IMR-90 (cell line): ENCODE results near the gene LYRM4. TPM values are rescaled to one million over a fixed set of nuclear protein-coding genes. Genes with fewer than 3 reads are reported as not detected.

ENCODE experiments used
- ATAC-seq: fragments of 200-7000 bp; cut with Tn5 transposase; 2 replicates; pipeline ENCODE4 v1.9.1; 2020; ENCODE audit warnings: low read depth, mild to moderate bottlenecking, moderate library complexity
- BruUV-seq: library from RNA; stranded (reverse); fragments of 400-500 nt; replicated peaks from 2 replicates; lab custom pipeline; 2021; lab: Mats Ljungman, UMichigan
- CTCF ChIA-PET: fragments of 300-600 bp; formaldehyde crosslinking; extraction: SDS; loops from one replicate; lab custom pipeline; 2021; ENCODE audit warnings: antibody characterized with exemption; lab: Yijun Ruan, JAX
- POLR2A ChIA-PET: fragments of 300-600 bp; sonication (Branson Sonifier 250); formaldehyde crosslinking; loops from one replicate; lab custom pipeline; 2022; ENCODE audit warnings: antibody characterized with exemption; ENCODE audit not compliant: unreplicated experiment; lab: Charles Lee
- DNase-seq: peaks from one replicate; pipeline ENCODE4 v3.0.0; 2013
- H2AFZ ChIP-seq: replicated peaks from 2 replicates; pipeline ENCODE3; 2013; ENCODE audit warnings: low read length, mild to moderate bottlenecking; ENCODE audit not compliant: poor library complexity
- H2AK5ac ChIP-seq: 2 replicates; pipeline ENCODE4 v1.6.1; 2013; ENCODE audit warnings: low read depth, low read length, inconsistent platforms
- H2AK9ac ChIP-seq: replicated peaks from 2 replicates; pipeline ENCODE3; 2013; ENCODE audit warnings: mild to moderate bottlenecking, low read depth, low read length, moderate library complexity; ENCODE audit not compliant: poor library complexity
- H2BK120ac ChIP-seq: 2 replicates; pipeline ENCODE4 v1.6.1; 2013; ENCODE audit warnings: low read depth, low read length, inconsistent platforms
- H2BK15ac ChIP-seq: 3 replicates; pipeline ENCODE4 v1.6.1; 2013; ENCODE audit warnings: low read depth, low read length, inconsistent platforms
- H2BK20ac ChIP-seq: 2 replicates; pipeline ENCODE4 v1.6.1; 2013; ENCODE audit warnings: low read depth, mild to moderate bottlenecking, inconsistent platforms, low read length, moderate library complexity
- H2BK5ac ChIP-seq: 2 replicates; pipeline ENCODE4 v1.6.1; 2013; ENCODE audit warnings: mild to moderate bottlenecking, low read depth, low read length, inconsistent platforms; ENCODE audit not compliant: poor library complexity, severe bottlenecking
- H3K14ac ChIP-seq: replicated peaks from 2 replicates; pipeline ENCODE4 v1.6.1; 2013; ENCODE audit warnings: low read depth, low read length, inconsistent platforms
- H3K18ac ChIP-seq: 2 replicates; pipeline ENCODE4 v1.6.1; 2013; ENCODE audit warnings: low read depth, low read length, control low read depth
- H3K23ac ChIP-seq: 2 replicates; pipeline ENCODE4 v1.6.1; 2013; ENCODE audit warnings: low read depth, low read length, inconsistent platforms
- H3K27ac ChIP-seq: 2 replicates; pipeline ENCODE4 v1.5.1; 2013; ENCODE audit warnings: mild to moderate bottlenecking, control low read depth, low read length; ENCODE audit not compliant: insufficient read depth
- H3K27me3 ChIP-seq: 2 replicates; pipeline ENCODE4 v1.6.1; 2013; ENCODE audit warnings: low read length; ENCODE audit not compliant: control insufficient read depth, insufficient read depth
- H3K36me3 ChIP-seq: 2 replicates; pipeline ENCODE4 v1.6.1; 2013; ENCODE audit warnings: low read length, mixed read lengths; ENCODE audit not compliant: control insufficient read depth, insufficient read depth
- H3K4ac ChIP-seq: 2 replicates; pipeline ENCODE4 v1.6.1; 2013; ENCODE audit warnings: low read depth, low read length, inconsistent platforms
- H3K4me1 ChIP-seq: 2 replicates; pipeline ENCODE4 v1.6.1; 2013; ENCODE audit warnings: low read length, mixed read lengths; ENCODE audit not compliant: control insufficient read depth, insufficient read depth
- H3K4me2 ChIP-seq: 2 replicates; pipeline ENCODE4 v1.6.1; 2013; ENCODE audit warnings: low read depth, mild to moderate bottlenecking, control low read depth, low read length, moderate library complexity
- H3K4me3 ChIP-seq: 2 replicates; pipeline ENCODE4 v1.5.1; 2013; ENCODE audit warnings: low read depth, mild to moderate bottlenecking, control low read depth, low read length, moderate library complexity; ENCODE audit not compliant: insufficient read depth
- H3K56ac ChIP-seq: 2 replicates; pipeline ENCODE4 v1.6.1; 2013; ENCODE audit warnings: low read length, inconsistent platforms; ENCODE audit not compliant: insufficient read depth; ENCODE audit errors: extremely low read depth
- H3K79me1 ChIP-seq, 2 experiments: 2 replicates each; pipeline ENCODE4 v1.6.1; 2013; ENCODE audit warnings: low read length in 2 of 2, inconsistent platforms in 1 of 2, low read depth in 1 of 2
- H3K9ac ChIP-seq: 2 replicates; pipeline ENCODE4 v1.6.1; 2013; ENCODE audit warnings: low read depth, low read length, control low read depth
- H3K9me1 ChIP-seq: 2 replicates; pipeline ENCODE4 v1.6.1; 2013; ENCODE audit warnings: low read length, inconsistent platforms; ENCODE audit not compliant: insufficient read depth
- H3K9me3 ChIP-seq: 2 replicates; pipeline ENCODE4 v1.6.1; 2013; ENCODE audit warnings: low read length; ENCODE audit not compliant: control insufficient read depth, insufficient read depth
- H4K20me1 ChIP-seq: 2 replicates; pipeline ENCODE4 v1.6.1; 2013; ENCODE audit warnings: low read length, inconsistent platforms; ENCODE audit not compliant: insufficient read depth
- H4K5ac ChIP-seq: 2 replicates; pipeline ENCODE4 v1.6.1; 2013; ENCODE audit warnings: mild to moderate bottlenecking, low read depth, low read length, control low read depth
- H4K8ac ChIP-seq, 2 experiments: 2 replicates each; pipeline ENCODE4 v1.6.1; 2013; ENCODE audit warnings: low read depth in 2 of 2, low read length in 2 of 2, control low read depth in 1 of 2, inconsistent platforms in 1 of 2
- H4K91ac ChIP-seq: 2 replicates; pipeline ENCODE4 v1.6.1; 2013; ENCODE audit warnings: low read depth, low read length, inconsistent platforms; ENCODE audit not compliant: insufficient read depth
- BHLHE40 ChIP-seq: fragments of 150-350 bp; IDR thresholded peaks from 2 replicates; pipeline ENCODE4 v1.6.1; 2016; ENCODE audit warnings: mild to moderate bottlenecking, low read depth, low read length
- CEBPB ChIP-seq: IDR thresholded peaks from 2 replicates; pipeline ENCODE4 v1.6.1; 2012; ENCODE audit warnings: low read depth, low read length, improper control_type of control experiment
- CHD1 ChIP-seq: IDR thresholded peaks from 2 replicates; pipeline ENCODE4 v1.6.1; 2012; ENCODE audit warnings: low read depth, low read length, improper control_type of control experiment
- FOS ChIP-seq: fragments of 150-350 bp; IDR thresholded peaks from 2 replicates; pipeline ENCODE4 v1.6.1; 2016; ENCODE audit warnings: low read depth, low read length
- MAFK ChIP-seq: IDR thresholded peaks from 2 replicates; pipeline ENCODE4 v1.6.1; 2012; ENCODE audit warnings: low read depth, low read length, improper control_type of control experiment
- MAZ ChIP-seq: IDR thresholded peaks from 2 replicates; pipeline ENCODE4 v1.6.1; 2012; ENCODE audit warnings: low read depth, mild to moderate bottlenecking, low read length, improper control_type of control experiment, moderate library complexity, borderline replicate concordance
- MXI1 ChIP-seq: IDR thresholded peaks from 2 replicates; pipeline ENCODE4 v1.6.1; 2012; ENCODE audit warnings: low read depth, mild to moderate bottlenecking, low read length, moderate library complexity, borderline replicate concordance
- NFE2L2 ChIP-seq: fragments of 150-350 bp; IDR thresholded peaks from 2 replicates; pipeline ENCODE4 v1.6.1; 2016; ENCODE audit warnings: low read depth, mild to moderate bottlenecking, low read length
- POLR2A ChIP-seq: IDR thresholded peaks from 2 replicates; pipeline ENCODE4 v1.6.1; 2012; ENCODE audit warnings: mild to moderate bottlenecking, low read depth, low read length
- RAD21 ChIP-seq: IDR thresholded peaks from 2 replicates; pipeline ENCODE4 v1.6.1; 2012; ENCODE audit warnings: low read length, improper control_type of control experiment
- RCOR1 ChIP-seq: IDR thresholded peaks from 2 replicates; pipeline ENCODE4 v1.6.1; 2012; ENCODE audit warnings: mild to moderate bottlenecking, low read length, improper control_type of control experiment; ENCODE audit not compliant: insufficient replicate concordance
- RFX5 ChIP-seq: IDR thresholded peaks from 2 replicates; pipeline ENCODE4 v1.8.0; 2012; ENCODE audit warnings: low read depth, mild to moderate bottlenecking, low read length, moderate library complexity
- SMC3 ChIP-seq: fragments of 150-350 bp; IDR thresholded peaks from 2 replicates; pipeline ENCODE4 v1.6.1; 2016; ENCODE audit warnings: low read depth, mild to moderate bottlenecking, antibody characterized with exemption, low read length, moderate library complexity
- WGBS, 2 experiments: methylation state at CpG; one replicate each; pipeline versions ENCODE4 v1.1.5 to v1.1.7; 2013; ENCODE audit warnings: missing lambda C conversion rate in 2 of 2; ENCODE audit not compliant: insufficient read length in 1 of 2; ENCODE audit errors: extremely low coverage in 2 of 2; 5-methylcytosine and 5-hydroxymethylcytosine counted together
- dilution Hi-C: fragments of 300-500 bp; cut with HindIII; formaldehyde crosslinking; loops from one replicate; pipeline ENCODE4 v1.14.3; 2018; ENCODE audit warnings: low sequenced_read_pairs; ENCODE audit not compliant: unreplicated experiment
- in situ Hi-C: fragments of 300-500 bp; cut with MboI; formaldehyde crosslinking; loops from 3 replicates; pipeline ENCODE4 v1.14.3; 2019; ENCODE audit warnings: low sequenced_read_pairs, inconsistent platforms, mixed read lengths
- intact Hi-C: fragments of 100-400 bp; cut with micrococcal nuclease; formaldehyde crosslinking; loops from 2 replicates; pipeline ENCODE4 v1.10.0; 2022
- polyA plus RNA-seq, 3 experiments: library from polyadenylated mRNA; depleted of rRNA; stranded (reverse); fragments of >200 nt; gene quantifications; 2 replicates each; pipeline ENCODE4 v1.2.3, GENCODE V29; 2012; ENCODE audit warnings: low replicate concordance in 1 of 3
- total RNA-seq: library from RNA; depleted of rRNA; stranded (reverse); fragments of >200 nt; gene quantifications from 2 replicates; pipeline ENCODE4 v1.2.3, GENCODE V29; 2012
- TF ChIP-seq, protein P1 (sequence below): fragments of 150-350 bp; IDR thresholded peaks from 2 replicates; pipeline ENCODE4 v1.6.1; 2017; ENCODE audit warnings: mild to moderate bottlenecking, antibody characterized with exemption, low read length, low read depth
- TF ChIP-seq, protein P2 (sequence below): conservative IDR thresholded peaks from 2 replicates; pipeline ENCODE4 v1.5.1; 2012; ENCODE audit warnings: mild to moderate bottlenecking, low read depth, low read length, improper control_type of control experiment

Gene LYRM4
- total and polyA plus RNA-seq, 2 of the 4 experiments (the other 2 are of a cell fraction): 11.5 to 26.6 TPM

GRCh38 chr6:5079692-5080091 is 181.1 kb downstream of the LYRM4 start:
- BruUV-seq: no TSS peak
- H2AFZ ChIP-seq: no peak overlapping the region
- no peak overlapping the region for H3K9ac ChIP-seq
- dilution Hi-C loops: no loop called here
- no peak overlapping the region for H3K4me3 ChIP-seq
- DNase-seq (no peak), ATAC-seq (no peak)
- in situ Hi-C loops: no loop called here
- H2BK15ac ChIP-seq: no peak overlapping the region
- no peak overlapping the region for H2BK120ac ChIP-seq
- no peaks in the 10 kb centered on the region for H4K20me1 ChIP-seq
- H3K27me3 ChIP-seq: no peaks in the 10 kb centered on the region; the same call in none of the 2 replicates
- no peak overlapping the region for H3K27ac ChIP-seq
- no CpG with 5 or more reads among the region's 2 CpGs for WGBS, 2 experiments
- CTCF ChIA-PET: no interaction called here
- POLR2A ChIA-PET: no interaction called here
- intact Hi-C loops: no loop called here
- no peaks in the 10 kb centered on the region for H3K36me3 ChIP-seq
- H4K91ac ChIP-seq: no peak overlapping the region
- H3K23ac ChIP-seq: no peak overlapping the region
- no peak overlapping the region for H2BK20ac ChIP-seq
- no peak overlapping the region for H3K14ac ChIP-seq
- H2AK9ac ChIP-seq: no peak overlapping the region
- no peaks in the 10 kb centered on the region for H3K9me3 ChIP-seq
- H4K5ac ChIP-seq: no peak overlapping the region
- no peak overlapping the region for H3K4me2 ChIP-seq
- no peak overlapping the region for H2AK5ac ChIP-seq
- TF ChIP-seq CEBPB: no peak
- TF ChIP-seq BHLHE40: no peak
- TF ChIP-seq FOS: no peak
- TF ChIP-seq RAD21: no peak
- TF ChIP-seq MAZ: no peak
- no peak for TF ChIP-seq RCOR1
- TF ChIP-seq NFE2L2: no peak
- TF ChIP-seq SMC3: no peak
- TF ChIP-seq POLR2A: no peak
- TF ChIP-seq MXI1: no peak
- TF ChIP-seq RFX5: no peak
- TF ChIP-seq CHD1: no peak
- TF ChIP-seq, protein P1, sequence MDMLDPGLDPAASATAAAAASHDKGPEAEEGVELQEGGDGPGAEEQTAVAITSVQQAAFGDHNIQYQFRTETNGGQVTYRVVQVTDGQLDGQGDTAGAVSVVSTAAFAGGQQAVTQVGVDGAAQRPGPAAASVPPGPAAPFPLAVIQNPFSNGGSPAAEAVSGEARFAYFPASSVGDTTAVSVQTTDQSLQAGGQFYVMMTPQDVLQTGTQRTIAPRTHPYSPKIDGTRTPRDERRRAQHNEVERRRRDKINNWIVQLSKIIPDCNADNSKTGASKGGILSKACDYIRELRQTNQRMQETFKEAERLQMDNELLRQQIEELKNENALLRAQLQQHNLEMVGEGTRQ: no peak
- TF ChIP-seq, protein P2, sequence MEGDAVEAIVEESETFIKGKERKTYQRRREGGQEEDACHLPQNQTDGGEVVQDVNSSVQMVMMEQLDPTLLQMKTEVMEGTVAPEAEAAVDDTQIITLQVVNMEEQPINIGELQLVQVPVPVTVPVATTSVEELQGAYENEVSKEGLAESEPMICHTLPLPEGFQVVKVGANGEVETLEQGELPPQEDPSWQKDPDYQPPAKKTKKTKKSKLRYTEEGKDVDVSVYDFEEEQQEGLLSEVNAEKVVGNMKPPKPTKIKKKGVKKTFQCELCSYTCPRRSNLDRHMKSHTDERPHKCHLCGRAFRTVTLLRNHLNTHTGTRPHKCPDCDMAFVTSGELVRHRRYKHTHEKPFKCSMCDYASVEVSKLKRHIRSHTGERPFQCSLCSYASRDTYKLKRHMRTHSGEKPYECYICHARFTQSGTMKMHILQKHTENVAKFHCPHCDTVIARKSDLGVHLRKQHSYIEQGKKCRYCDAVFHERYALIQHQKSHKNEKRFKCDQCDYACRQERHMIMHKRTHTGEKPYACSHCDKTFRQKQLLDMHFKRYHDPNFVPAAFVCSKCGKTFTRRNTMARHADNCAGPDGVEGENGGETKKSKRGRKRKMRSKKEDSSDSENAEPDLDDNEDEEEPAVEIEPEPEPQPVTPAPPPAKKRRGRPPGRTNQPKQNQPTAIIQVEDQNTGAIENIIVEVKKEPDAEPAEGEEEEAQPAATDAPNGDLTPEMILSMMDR: no peak
- no peak for TF ChIP-seq MAFK
- no peak overlapping the region for H3K18ac ChIP-seq
- H4K8ac ChIP-seq: no peak overlapping the region
- H3K4me1 ChIP-seq: peaks cover 10% of the 10 kb centered on the region
- no peaks in the 10 kb centered on the region for H3K79me1 ChIP-seq
- no peak overlapping the region for H3K56ac ChIP-seq
- H3K4ac ChIP-seq: no peak overlapping the region
- H3K9me1 ChIP-seq: peaks cover 5% of the 10 kb centered on the region; the same call in 1 of the 2 replicates
- H2BK5ac ChIP-seq: no peak overlapping the region
